LHCN-M2 (cell line): ENCODE data around the gene SH3TC2. TPM values are rescaled to one million over a fixed set of nuclear protein-coding genes. Genes with fewer than 3 reads are reported as not detected.
"Not testable (repeated sequence)": the region's sequence is repeated elsewhere in the genome, so short reads cannot be mapped to it uniquely, and the experiment has no call there.

Source experiments
- DNase-seq: peaks from one replicate; pipeline ENCODE4 v3.0.0-alpha.2; 2012; ENCODE audit warnings: low read depth
- polyA plus RNA-seq: library from polyadenylated mRNA; unstranded; fragments of >200 nt; gene quantifications from one replicate; pipeline ENCODE4 v1.2.1, GENCODE V29; 2012; ENCODE audit warnings: missing spikeins
- total RNA-seq: library from RNA; depleted of rRNA; stranded (reverse); fragments of >200 nt; gene quantifications from 2 replicates; pipeline ENCODE4 v1.2.3, GENCODE V29; 2014; rRNA removed

The SH3TC2 gene
- 3.6 and 4.4 TPM in 2 replicates for total RNA-seq
- 1.5 TPM for polyA plus RNA-seq

DNA sequence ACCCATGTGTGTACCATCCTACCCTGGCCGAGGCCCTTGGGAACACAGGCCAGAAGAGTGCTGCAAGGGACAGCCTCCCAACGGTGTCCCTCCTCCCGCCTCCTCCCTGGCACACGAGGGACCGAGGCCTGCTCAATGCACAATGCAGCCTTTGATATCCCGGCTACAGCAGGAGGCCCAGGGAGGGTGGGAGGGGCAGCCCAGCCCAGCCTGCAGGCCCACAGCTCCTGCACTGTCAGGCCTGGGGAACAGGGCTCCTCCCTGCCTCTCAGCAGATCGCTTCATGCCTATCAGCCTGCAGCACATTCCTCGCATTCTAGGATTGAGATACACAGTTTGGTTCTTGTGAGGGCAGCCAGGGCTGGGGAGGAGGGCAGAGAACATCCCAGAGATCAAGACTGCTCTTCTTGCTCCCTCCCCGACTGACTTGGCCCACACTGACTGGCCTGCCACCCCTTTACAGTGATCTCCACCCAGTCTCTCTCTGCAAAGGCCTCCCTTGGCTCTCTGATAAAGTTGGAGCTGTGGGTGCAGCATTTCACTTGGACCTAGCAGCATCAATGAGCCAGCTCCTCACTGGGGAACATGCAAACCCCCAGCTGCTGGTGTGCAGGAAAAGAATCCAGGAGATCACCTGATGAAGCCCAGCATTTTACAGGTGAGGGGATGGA, at the start of gene SH3TC2:
Gene SH3TC2 (minus strand): TSS at position 46 of the 671 bp plus-strand sequence. CDS start 40 bp downstream, at position 6.
- peak; percentile 54 for DNase-seq

DNA sequence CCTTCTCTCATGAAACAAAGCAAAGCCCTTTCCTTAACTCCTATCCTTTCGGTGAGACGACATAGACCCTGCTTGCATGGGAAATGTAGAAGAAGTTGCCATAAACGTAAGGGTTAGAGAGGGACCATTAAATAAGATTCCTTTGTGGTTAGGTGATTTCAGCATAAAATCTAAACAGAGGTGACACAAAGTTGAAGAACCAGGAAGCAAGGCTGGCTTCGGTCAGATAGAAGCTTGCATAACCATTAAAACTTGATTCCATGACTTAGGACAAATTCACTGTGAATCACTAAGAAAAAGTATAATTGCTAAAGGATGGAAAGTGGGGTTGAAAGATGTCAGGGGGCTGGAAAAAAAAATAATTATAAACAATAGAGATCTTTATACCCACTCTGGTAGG, 47.5 kb upstream of the SH3TC2 start:
- DNase-seq, result no peak

DNA sequence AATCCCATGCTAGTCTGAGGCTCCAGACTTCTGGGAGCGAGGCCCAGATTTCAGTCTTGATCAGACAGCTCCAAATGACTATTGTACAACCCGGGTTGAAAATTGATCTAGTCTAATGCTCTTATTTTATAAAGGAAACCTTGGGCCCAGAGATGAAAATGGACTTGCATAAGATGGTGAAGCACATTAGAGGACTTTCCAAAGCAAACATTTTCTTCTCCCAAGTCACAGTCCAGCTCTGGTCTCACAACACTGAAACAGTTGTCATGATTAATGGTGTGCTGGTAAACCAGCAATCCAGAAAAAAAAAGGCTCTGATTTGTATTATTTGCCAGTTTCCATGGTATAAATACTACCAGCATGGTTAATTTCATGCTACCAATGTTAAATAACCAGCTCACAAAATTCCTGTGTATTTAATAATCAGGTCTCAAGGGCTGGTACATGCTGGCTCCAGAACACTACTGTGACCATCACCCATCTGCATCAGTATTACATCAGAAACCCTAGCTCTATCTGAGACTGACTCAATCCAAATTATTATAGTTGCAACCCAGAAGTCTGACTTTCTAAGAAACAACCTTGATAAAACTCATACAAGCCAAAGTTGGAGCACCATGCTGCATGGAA, 45.9 kb upstream of the SH3TC2 start:
- DNase-seq, result no peak

DNA sequence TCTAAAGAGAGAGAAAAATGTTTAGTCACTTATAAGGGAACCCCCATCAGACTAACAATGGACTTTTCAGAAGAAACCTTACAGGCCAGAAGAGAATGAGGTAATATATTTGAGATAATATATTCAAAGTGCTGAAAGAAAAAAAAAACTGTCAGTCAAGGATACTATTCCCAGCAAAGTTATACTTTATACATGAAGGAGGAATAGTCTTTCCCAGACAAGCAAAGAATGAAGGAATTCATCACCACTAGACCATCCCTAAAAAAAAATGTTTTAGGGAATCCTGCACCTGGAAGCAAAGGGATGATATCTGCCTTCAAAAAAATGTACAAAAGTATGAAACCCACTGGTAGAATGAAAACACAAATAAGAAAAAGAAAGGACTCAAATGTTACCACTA, 37.5 kb upstream of the SH3TC2 start:
- no peak for DNase-seq

DNA sequence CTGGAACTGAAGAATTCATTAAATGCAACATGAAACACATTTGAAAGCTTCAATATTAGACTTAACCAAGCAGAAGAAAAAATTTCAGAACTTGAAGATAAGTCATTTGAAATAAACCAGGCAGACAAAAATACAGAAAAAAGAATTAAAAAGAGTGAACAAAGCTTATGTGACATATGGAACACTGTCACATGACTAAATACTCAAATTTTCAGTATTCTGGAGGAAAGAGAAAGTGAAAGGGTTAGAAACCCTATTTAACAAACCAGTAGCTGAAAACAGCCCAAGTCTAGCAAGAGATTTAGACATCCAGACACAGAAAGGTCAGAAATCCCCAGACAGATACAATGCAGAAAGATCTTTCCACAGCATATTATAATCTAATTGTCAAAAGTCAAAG, 37.1 kb upstream of the SH3TC2 start:
- no peak for DNase-seq

DNA sequence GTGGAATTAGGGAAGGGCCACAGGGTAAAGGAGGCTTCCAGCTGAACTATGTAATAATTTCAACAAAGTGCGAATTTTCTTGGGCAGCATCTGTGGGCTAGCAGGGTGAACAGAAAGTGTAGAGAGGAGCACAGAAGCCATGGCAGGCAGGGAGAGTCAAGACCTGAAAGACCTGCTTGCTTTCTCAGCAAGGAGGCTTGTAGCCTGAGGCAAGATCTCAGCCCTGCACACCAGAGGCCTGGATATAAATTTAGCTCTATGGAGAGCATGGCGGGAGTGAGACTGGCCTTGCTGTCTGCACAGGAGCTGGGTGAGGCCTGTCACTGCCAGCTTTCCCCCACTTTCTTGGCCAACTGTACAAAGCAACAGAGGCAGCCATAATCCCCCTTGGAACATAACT, 32.1 kb upstream of the SH3TC2 start:
- DNase-seq, result no peak

DNA sequence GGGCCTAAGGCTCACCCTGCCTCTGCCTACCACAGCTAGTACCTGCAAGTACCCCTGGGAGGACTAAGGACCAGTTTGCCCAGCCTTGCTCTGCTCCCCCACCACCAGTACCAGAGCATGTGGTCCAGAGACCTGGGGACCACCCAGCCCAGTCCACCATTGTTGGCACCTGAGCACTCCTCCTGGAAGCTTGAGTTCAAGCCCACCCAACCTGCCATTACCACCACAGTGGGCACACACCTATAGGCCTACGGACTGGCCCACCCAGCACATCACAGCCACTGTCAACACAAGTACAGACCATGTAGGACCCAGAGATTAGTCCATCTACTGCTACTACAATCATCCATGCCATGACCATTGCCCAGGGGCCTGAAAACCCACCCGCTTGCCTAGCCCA, 30.8 kb upstream of the SH3TC2 start:
- DNase-seq, result no peak

DNA sequence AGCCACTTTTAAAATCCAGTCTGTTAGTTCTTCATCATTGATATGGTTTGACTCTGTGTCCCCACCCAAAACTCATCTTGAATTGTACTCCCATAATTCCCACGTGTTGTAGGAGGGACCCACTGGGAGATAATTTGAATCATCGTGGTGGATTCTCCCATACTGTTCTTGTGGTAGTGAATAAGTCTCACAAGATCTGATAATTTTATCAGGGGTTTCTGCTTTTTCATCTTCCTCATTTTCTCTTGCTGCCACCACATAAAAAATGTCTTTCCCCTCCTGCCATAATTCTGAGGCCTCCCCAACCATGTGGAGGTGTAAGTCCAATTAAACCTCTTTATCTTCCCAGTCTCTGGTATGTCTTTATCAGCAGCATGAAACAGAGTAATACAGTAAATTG, 26.9 kb upstream of the SH3TC2 start:
- DNase-seq, result no peak

DNA sequence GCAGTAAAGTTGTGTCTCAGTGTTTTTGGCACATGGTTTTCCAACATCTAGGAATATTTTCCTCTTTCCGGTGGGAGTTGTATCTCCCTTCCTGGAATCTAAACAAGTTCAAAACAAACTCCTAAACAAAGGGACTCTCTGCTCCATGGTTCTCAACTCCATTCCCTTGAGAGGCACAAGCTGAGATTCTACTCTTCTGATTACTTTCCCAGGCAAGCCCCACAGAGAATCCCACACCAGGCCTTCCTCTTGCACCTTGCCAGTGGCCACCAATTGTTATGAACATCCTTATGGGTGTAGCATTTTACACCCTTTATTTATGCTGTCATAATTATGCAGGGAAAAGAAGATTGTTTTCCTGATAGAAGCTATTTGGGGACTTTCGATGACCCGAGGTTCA, 25.8 kb upstream of the SH3TC2 start:
- no peak for DNase-seq

DNA sequence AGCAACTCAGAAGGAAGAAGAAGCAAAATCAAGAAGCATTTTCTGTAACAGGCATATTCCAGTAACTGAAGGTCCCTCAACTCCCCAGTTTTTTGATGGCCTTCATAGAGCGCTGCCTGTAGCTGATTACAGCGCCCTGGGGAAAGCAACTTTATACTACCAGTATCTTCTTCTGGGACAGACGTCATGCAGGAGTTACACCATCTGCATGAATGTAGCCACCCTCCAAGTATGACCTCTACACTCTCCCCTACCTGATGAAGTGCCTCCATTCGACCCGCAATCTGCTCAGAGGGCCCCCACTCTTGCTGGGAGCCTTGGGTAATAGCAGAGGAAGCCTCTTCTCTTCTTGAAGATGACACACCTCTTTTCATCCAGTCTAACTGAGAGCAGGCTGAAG, 21.0 kb upstream of the SH3TC2 start:
- no peak for DNase-seq

DNA sequence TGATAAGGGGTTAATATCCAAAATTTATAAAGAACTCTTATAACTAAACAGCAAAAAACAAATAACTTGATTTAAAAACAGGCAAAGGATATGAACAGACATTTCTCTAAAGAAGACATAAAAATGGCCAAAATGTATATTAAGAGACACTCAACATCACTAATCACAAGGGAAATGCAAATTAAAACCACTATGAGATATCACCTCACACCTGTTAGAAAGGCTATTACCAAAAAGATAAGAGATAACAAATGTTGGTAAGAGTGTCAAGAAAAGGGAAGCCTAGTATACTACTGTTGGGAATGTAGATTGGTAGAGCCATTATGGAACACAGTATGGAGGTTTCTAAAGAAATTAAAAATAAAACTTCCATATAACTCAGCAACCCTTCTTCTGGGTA, 19.4 kb upstream of the SH3TC2 start:
- DNase-seq, result no peak

DNA sequence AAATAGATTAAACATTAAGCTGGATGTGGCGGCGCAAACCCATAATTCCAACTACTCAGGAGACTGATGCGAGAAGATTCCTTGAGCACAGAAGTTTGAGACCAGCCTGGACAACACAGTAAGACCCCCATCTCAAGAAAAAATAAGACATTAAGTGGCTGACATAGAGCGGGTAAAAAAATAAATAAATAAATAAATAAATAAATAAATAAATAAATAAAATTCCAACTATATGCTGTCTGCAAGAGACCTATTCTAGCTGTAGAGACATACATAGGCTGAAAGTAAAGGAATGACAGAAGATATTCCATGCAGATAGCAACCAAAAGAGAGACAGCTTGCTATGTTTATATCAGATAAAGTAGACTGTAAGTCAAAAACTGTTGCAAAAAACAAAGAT, 17.4 kb upstream of the SH3TC2 start:
- DNase-seq, result no peak

DNA sequence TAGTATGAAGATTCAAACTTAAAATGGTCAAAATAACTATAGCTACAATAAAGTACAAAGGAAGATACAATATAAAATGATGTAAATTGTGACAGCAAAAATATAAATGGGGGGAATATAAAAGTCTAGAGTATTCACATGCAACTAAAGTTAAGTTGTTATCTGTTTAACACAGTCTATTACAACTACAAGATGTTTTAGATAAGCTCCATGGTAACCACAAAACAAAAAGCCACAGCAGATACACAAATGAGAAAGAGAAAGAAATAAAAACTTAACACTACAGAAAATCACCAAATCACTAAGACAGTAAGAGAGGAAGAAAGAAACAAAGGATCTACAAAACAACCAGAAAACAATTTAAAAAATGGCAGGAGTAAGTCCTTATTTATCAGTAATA, 17.0 kb upstream of the SH3TC2 start:
- no peak for DNase-seq

DNA sequence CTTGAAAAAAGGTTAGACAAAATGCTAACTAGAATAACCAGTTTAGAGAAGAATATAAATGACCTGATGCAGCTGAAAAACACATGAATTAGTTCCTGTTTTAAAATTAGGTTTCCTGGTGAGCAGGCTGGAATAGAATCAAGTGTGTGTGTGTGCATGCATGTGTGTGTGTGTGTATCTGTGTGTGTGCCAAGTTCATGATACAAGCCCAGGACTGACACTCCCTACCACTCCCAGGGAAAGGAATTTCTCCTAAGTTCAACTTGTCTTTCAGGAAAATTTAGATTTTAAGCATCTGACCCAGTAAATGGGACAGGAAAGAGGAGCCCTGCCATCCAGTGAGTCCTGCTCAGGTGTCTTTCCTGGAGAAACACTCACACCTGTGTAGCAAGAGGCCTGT, 11.2 kb upstream of the SH3TC2 start:
- DNase-seq, result not testable (repeated sequence)

DNA sequence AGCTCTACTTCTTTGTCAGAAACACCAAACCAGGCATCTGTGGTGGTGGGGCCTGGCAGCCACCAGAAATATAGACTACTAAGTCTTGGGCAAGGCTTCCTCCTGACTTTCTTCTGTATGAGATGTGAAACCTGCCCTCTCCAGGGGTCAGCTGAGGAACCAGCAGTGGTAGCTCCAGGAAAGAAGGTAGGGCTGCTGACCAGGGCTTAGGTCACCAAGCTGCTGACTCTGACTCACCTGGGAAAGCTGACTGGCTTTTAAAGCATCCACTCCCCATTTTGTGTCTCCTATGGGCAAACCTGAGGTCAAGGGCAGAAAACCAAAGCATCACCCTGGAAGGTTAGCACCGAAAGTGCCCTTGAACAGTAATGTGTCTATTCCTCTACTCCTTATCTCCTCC, 10.4 kb upstream of the SH3TC2 start:
- DNase-seq, result peak; percentile 20

DNA sequence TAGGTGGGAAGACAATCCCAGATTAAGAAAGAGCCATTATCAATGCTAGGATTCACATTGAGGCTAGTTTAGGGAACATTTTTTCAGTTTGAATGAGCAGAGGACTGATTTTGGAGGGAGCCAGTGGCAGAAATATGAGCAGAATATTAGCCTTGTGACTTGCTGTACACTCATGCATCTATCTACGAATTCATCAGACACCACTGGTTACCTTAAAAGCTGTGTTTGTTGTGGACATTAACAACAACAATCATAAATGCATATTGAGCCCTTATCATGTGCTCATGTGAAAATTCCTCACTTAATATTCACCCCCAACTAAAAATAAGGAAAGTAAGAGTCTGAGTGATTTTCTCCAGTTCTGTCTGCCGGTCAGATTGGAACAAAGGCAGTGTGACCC, 9.9 kb upstream of the SH3TC2 start:
- no peak for DNase-seq

DNA sequence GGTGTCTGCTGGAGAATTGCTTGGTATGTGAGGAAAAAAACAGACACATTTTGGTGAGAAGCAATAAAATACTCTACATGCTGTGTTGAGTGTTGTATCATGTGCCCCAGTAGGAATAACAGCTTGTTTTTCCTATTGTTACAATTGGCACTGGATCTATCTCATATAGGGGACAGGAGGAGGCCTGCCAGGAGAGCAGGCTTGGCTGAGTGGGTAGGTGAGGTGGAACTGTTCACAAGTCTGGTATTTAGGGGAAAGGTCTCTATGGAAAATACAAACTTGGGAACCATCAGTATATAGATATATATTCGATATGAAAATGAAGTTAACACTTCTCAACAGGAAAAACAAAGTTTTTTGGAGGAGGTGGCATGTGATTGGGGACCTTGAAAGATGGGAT, 9.5 kb upstream of the SH3TC2 start:
- DNase-seq, result no peak

DNA sequence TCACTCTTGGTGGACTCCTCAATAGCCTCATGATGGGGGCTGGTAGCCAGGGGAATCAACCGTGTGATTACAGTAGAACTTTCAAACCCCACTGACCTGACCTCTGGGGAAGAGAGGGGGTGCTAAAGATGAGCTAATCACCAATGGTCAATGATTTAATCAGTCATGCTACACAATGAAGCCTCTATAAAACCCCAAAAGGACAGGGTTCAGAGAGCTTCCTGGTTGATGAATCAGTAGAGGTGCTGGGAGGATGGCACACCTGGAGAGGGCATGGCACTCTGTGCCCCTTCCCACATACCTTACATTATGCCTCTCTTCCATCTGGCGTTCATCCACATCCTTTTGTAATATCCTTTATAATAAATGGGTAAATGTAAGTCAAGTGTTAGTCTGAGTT, 8.9 kb upstream of the SH3TC2 start:
- no peak for DNase-seq

DNA sequence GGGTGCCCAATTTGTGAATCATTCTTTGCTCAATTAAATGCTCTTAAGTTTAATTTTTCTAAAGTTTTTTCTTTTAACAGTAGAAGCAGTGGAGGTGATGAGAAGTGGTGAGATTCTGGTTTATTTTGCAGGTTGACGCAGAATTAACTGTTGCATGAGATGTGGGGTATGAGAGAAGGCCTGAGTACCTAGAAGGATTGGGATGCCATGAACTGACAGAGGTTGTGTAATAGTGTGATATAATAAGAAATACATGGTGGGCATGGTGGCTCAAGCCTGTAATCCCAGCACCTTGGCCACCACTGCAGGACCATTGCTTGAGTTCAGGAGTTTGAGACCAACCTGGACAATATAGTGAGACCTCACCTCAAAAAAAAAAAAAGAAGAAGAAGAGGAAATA, 8.4 kb upstream of the SH3TC2 start:
- no peak for DNase-seq

DNA sequence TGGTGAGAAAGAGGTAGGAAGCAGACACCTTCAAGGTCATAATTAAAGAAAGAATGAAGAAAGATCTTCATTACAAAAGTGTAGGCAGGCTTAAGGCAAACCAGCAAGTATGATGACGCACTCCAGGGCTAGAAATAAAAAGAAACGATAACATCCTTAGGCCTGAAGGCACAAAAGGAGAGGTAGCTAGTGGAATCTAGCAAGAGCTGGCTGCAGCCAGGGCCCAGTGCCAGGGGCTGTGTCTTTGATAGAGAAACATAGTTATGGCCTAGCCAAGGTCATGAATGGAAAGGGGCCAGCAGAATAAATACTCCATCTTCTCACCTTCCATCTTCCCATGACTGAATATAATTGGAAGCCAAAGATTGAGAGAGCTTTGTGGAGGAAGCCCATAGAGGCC, 6.8 kb upstream of the SH3TC2 start:
- DNase-seq, result no peak

DNA sequence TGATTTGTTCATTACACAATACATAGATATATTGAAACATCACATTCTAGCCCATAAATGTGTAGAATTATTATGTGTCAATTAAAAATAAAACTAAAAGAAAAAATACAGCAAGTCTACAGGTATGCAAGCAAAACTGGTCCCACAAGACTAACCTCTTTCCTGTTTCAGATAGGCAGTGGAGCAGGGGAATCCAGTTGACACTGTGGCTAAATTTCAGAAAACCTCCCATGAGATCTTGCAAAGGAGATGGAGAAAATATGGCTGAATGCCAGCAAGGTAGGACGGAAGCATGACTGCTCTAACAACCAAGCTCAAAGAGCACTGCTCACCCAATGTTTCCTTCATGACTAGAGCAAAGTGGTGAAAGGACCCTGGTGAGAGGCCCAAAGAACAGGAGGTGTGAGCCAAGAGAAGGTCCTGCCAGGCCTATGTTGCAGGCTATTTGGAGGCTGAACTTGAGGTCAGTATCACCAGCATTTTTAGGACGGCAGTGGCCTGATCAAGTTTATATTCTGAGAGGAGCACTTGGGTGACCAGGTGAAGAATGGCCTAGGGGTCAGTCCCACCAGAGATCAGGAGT, 1.1 kb upstream of the SH3TC2 start:
- no peak for DNase-seq

DNA sequence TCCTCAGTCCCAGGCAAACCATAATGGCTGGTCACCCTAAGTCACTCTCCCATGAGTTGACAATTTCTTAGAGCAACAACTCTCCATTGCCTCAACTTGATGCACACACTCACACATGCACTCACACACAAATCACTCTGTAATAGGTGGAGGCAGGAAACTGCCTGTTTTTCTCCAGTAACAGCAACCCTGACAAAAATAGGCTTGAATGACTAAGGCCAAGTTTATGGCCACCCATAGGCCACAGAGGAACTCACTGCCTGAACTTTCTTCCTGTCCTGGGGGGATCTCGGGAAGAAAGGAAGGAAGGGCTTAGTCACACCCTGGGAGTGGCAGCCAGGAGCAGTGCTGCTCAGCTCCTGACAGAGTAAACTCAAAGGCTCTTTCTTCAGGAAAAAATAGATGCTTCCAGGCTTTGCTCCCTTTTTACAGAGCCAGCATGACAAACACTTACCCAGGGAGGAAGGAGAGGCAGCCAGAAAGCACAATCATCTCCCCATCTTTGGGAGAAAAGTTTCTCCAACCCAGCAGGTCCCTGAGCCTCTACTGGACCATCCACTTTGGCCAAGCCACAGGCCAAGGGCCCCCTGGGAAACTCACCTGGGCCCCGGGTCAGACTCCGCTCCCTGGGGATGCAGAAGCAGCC, 368 bp downstream of the SH3TC2 start:
- peak; percentile 90 for DNase-seq

DNA sequence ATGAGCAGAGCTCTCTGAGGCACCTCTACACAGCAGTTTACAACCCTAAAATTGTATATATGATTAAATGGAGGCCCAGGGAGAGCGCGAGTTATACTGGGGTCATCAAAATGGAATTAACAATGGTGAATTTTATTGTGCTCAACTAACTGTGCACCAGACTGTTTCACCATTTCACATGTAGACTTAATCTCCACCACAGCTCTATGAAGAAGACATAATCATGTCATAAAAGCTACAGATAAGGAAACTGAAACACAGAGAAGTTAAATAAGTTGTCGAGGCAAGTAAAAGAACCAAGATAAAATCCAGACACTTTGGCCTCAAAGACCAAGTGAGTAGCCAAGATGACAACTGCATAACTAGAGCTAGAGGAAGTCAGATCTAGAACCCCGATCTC, 1.5 kb downstream of the SH3TC2 start:
- no peak for DNase-seq
